DMS153 treated with DMSO at 0.1 percent for 48 hours (cell line): ENCODE results near the gene NOL9.
"Not testable (repeated sequence)": the region's sequence is repeated elsewhere in the genome, so short reads cannot be mapped to it uniquely, and the experiment has no call there.

Experiments
- DNase-seq: peaks from one replicate; lab custom pipeline; 2025; ENCODE audit not compliant: unreplicated experiment; lab: John Stamatoyannopoulos, UW

NOL9 gene

DNA sequence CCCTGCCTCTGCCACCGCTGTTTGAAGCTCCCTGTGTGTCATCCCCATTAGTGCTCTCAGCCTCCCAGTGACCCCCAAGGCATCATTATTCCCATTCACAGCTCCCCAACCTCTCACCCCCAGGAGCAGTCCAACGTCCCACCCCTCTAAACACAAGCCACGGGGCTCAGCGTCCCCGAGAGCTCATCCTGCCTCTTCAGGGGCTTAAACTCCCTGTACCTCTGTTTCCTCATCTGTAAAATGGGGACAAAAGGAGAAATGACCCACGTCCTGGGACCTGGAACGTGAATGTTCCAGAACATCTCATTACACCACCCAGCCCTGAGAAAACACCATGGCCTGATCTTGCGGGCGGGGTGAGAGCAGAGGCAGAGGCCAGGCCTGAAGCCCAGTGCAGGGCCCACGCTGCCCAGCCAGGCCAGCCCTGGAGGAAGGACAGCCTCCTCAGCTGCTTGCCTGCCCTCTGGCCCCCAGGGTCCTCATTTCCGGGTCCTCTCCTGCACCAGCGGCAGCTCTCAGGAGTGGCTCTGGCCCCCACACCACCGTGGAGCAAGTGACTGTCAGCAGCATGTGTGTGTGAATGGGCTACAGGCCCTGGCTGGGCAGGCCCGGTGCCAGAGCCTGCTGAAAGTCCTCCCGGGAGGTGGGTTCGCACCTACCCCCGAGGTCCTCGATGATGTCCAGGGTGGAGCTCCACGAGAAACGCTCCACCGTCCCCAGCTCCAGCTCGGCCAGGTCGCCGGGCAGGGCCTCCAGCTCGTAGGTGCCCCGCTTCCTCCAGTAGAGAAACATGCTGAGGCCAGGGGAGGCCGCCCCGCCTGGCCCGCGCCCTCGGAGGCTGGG lies 48.7 kb downstream of the NOL9 start:
- DNase-seq = no peak

DNA sequence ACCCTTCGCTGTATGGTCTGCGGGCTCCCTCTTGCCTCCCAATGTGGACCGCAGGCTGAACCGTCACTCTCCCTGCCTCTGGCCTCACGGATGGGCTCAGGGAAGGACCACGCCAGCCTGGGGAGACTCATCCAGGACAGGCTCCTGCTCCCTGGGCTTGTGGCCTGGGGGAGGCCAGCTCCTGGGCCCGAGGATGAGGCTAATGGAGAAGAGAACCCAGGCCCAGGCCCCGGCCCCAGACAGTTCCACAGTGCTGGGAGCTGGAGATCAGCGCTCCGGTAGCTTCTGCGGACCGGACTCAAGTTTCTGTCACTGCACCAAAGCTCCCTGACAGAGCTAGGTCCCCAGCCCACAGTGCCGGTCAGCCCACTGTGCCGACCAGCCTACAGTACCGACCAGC lies 49.4 kb downstream of the NOL9 start:
- no peak for DNase-seq

DNA sequence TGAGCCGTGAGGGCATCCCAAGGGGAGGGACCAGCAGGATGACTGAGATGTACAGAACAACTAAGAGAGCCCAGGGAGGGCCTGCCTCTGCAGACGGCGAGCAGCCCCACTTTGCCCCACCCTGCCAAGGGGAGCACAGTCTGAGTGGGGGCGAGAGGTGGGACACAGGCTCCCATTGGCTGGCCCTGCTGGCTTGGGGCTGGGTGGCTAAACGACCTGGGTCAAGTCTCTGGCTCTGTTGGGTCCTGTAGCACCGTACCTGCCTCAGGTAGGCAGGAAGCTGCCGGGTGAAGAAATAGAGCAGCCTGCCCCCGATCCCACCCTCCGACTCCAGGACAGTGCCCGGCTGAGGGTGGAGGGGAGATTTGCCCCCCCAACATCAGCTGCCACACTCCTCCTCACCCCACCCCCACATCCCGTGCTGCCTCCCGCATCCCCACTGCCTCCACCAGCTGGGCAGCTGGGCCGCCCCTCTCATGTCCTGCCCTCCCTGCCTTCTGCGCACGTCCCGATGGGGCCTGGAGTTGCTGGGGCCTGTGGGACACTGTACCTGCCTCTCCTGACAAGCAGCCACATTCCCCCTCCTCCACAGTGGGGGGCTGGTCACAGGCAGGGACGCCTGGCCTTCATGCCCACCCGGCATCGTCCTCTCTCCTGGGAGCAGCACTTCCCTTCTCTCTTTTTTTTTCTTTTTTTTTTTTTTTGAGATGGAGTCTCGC lies 50.3 kb downstream of the NOL9 start:
- DNase-seq = no peak

DNA sequence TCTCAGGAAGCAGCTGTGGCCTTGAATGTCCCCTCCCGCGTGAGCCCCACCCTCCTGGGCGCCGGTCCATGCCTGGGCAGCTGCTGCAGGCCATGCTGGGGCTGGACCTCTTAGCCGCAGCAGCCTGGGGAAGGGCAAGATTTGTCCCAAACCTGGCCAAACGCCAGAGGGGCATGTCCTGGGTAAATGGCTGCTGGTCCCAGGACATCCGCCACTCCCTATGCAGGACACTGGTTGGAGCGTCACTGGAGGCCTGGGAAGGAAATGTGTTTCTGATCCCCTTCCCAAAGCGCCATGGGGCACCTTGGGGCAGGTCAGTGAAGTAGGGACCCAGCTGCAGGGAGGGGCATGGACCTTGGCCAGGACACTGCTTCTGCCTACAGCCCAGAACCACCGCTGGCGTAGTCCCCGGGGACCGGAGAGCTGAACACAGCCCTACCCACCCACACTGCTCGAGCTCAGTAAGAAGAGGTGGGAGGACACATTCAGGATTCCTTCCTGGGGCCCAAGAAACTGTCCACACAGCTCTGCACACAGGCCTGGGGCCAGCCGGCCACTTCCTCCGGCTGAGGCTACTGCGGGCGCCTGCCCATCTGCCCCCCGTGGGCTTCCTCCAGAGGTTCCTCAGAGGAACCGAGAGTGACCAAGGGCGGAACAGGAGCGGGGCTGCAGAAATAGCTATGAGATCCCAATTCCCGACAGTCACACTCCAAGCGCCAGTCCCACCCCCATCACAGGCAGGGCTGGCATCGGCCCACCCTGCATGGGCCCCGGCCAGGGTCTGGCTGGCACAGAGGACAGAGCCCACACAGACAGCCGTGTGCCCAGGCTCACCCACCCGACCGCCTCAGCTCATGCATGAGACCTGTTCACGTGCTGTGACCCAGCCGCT lies 52.1 kb downstream of the NOL9 start:
- DNase-seq = no peak

DNA sequence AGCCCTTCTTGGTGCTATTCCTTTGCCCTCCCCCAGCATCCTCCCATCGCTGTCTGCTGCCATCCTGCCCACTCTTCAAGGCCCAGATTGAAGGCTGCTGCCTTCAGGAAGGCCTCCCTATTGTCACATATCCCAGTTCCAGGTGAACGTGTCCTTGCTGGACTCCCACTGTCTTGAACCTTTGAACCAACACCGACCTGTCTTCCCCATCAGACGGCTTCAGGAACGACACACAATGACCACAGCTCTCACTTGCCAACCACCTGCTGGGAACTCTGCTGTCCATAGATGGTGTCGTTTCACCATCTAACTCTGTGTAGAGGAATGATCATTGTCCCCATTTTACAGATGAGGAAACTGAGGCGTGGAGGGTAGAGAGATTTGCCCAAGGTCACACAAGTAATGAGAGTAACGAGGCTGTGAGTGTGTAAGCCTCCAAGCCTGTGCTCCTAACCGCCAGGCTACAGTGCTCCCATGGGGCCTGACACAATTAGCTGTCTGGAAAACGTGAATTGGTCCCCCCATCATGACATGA lies 53.0 kb downstream of the NOL9 start:
- no peak for DNase-seq

DNA sequence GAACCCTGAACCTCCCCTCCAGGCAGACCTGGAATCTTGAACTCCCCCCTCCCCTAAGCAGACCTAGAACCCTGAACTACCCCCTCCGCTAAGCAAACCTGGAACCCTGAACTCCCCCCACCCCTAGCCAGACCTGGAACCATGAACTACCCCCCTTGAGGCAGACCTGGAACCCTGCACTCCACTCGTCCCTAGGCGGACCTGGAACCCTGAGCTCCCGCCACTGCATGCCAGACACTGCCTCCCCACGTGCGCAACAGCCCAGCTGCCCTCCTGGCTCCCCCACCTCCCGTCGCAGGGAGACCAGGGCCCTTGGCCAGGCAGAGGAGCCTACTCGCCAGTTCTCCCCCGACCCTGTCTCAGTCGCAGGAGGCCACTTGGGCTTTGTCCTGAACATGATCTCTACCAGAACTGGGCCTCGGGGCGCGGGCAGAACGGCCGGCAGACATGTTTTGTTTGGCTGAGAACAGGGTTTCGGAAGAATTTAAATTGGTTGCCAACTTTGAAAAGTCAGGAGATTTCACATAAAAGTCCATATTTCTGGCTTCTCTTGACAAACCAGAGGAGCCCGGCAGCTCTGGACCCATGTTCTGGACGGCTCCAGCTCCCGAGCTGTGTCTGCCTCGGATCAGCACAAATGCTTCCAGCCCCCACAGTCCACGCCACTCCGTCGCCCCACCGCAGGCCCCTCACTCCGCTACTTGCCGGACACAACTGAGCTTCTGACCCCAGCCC lies 53.6 kb downstream of the NOL9 start:
- DNase-seq = no peak

DNA sequence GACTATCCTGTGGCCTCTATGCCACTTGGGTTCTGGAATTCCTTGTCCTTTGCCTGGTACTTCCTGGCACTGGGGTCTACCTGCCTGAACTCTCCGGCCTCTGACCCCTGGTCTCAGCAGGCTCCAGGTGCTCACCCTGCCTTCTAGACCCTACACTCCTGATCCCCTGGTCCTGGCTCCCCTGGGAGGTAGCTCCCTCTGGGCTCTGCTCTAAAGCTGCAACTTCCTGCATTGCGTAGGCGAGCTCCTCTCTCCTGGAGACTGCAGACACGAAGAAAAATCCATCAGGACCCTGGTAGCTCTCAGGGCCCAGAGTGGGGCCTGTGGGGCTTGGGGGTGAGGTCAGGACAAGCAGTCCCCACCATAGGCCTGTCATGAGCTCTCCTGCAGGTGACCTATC lies 55.0 kb downstream of the NOL9 start:
- DNase-seq = no peak

DNA sequence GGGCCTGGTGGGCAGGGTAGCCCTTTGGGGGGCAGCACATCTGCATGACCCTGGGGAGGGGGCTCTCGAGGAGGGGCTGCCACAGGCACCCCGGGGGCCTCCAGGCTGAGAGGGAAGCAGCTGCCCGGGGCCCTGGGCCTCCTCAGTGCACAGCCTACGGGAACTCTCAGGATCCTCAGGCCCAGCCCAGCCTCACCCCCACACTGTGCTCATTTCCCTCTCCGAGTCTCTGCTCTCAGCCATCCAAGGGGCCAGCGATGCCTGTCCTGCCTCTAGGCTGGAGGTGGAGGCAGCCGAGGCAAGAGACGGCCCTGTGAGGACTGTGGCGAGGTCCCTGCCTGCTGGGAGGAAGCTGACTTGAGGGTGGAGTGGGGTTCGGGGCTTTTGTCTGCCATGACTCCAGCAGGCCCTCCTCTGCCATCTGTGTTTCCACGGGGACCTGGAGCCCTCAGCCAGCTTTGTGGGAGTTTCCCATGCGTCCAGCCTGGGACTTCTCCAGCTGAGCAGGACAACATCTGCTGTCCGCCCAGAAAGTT lies 55.7 kb downstream of the NOL9 start:
- DNase-seq = no peak

DNA sequence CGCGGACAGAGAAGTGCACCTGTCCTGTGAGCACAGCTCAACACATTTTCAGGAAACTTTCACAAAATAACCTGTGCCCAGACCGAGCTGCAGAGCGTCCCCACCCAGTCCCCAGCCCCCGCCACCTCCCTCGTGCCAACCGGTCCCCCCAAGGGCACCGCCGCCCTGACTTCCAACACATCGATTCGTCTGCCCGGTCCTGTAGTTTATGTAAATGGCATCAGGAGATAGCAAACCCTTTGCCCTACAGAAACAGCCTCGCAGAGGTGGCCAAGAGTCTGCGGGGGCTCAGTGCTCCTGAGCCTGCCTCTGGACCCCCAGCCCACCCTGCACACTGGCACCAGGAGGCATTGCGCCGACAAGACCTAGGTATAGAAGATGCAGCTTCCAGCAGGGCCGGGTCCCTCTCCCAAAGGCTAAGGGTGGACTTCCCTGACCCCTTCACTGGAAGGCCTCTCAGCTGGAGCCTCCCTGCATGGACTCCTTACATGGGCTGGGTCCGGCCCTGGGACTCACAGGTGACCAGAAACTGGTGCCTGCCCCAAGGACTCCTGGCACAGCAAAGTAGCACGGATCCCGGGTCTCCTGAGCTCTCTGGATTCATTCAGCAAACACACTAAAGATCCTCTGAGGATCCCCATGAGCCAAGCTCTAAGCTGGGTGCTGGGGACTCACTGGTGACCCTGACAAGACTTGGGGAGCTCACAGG lies 56.3 kb downstream of the NOL9 start:
- no peak for DNase-seq

DNA sequence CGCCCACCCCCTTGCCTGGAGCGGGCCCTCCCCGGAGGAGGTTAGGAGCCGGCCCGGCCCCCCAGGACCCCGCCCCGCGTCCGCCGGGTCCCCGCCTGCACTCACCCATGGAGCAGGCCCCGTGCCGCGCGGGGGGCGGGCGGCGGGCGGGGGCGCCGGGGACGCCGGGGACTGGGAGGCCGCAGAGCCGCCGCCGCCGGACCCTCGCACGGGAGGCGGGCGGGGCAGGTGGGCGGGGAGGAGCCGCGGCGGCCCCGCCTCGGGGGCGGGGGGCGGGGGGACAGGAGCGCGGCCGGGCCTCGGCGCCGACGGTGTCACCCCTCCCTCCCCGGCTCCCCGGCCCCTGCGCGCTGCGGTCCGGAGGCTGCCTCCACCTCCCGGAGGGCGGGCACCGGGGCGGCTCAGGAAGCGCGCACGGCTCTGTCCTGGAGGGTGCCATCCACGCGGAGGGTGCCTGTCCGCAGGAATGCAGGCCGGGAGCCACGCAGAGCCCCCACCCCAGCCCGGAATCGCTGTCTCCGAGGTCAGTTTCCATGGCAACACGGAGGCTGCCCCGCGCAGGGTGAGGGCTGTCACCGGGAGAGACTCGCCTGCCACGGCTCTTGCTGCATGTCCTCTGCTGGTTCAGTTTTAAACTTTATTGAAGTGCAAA lies 57.0 kb downstream of the NOL9 start:
- DNase-seq = no peak

DNA sequence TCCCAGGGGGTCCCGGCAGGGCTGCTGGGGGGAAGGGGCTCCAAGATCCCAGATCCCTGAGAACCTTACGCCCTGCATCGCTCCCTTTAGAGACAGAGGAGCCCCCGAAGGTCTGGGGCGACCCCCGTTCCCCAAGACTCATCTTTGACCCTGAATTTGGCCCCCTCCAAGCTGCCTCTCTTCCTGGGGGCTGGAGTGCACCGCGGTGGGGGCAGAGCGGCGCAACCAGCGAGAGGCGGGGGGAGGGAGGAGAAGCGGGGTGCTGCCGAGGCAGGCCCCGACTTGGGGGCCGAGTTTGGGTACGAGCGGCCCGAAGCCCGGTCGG lies 57.5 kb downstream of the NOL9 start:
- no peak for DNase-seq

DNA sequence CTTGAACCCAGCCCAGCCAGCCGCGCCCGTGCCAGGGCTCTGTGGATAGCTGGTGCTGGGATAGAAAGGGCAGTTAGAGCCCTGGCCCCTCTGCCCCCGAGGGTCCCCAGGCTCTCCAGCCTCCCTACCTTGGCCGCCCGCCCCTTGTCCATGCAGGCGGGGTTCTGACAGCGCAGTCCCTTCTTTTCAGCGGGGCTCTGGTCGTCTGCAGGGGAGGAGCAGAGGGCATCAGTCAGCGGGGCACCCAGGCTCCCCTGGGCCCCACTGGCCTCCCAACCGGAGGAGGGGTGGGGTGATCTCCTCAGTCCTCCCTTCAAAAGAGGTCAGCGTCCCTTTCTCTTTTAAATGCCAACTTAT lies 58.0 kb downstream of the NOL9 start:
- no peak for DNase-seq

DNA sequence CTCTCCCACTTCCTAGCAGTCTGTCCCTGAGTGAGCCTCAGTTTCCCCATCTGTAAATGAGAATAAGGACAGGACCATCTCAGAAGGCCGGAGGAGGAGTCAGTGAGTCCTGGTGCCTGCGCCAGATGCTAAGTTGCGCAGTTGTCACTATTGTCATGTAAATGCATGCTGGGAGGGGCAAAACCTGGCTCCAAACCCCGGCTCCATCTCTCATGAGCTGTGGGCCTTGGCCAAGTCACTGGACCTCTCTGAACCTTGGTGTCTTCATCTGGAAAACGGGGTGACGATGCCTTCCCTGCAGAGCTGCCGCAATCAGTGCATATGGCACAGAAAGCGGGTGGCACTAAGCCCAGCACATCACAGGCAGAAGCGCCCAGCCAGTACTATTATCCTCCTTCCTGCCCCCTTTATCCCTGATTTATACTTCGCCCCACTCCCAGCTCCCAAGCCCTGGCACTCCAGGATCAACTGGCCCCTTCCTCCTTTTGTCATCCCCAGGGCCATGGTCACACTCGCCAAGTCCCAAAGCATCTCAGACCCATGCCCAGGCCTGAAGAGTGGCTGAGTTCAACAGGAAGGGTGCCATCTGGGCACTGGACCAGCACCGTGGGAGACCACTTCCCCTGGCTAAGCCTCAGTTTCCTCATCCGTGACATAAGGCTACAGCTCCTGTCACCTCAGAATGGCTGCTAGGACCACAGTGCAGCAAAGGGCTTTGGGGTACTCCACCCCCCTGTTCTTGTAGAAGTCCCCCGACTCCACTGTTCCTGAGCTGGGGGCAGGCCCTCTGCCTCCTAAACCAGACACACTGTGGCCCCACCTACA lies 58.6 kb downstream of the NOL9 start:
- DNase-seq = no peak

DNA sequence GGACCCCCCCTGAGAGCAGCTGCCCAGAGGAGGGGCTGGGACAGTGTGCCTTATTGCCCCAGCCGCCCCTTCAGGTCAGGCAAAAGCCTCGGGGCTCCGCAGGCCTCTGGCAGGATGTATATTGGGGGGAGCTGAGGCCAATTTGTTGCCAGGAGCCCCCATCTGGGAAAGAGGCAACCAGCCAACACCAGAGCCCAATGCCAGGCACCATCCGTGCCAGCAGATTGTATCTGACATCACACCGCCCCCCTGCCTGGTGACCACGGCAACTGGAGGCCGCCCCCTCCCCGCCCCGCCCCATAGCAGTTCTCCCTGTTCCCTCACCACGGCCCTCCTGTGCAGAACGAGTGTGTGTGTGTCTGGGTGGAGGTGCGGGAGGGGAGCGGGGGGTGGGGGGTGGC lies 59.3 kb downstream of the NOL9 start:
- DNase-seq = no peak

DNA sequence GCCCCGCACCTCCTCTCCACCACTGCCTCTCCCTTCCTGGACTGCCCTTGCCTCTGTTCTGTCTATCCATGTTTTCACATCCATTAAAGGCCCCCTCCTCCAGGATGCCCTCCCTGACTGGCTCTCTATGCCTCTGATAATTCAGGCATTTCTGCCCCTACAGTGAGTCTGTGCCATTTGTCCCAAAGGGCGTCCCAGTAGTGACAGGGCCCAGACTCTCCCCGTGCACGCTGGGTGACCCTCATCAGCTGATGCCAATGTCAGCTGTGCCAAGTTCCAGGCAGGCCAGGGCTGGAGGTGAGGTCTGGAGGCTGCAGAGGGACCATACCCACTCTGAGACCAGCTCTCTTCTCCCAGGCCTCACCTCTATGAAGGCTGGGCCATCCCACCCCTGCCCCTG lies 59.7 kb downstream of the NOL9 start:
- no peak for DNase-seq

DNA sequence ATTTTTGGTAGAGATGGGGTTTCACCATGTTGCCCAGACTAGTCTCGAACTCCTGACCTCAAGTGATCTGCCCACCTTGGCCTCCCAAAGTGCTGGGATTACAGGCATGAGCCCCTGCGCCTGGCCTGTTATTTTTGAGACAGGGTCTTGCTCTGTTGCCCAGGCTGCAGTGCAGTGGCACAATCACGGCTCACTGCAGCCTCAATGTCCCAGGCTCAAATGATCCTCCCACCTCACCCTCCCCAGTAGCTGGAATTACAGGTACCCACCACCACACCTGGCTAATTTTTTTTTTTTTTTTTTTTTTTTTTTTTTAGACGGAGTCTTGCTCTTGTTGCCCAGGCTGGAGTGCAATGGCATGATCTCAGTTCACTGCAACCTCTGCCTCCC lies 60.5 kb downstream of the NOL9 start:
- DNase-seq = not testable (repeated sequence)

DNA sequence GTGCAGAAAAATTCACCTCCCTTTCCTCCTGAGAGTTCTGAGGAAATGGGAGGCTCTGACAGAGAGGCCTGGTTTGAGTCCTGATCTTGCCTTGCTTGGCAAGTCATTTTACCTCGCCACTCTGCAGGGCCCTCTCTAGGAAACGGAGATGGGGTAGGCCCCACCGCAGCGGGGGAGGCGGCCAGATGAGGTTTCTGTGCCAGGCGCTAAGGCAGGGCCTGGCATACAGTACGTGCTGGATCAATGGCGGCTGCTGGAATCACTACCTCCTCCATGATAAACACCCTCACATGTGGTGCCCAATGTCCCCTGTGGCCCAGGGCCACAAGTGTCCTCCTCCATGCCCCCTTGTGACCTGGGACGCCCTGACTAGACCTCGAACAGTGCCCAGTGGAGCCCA lies 62.3 kb downstream of the NOL9 start:
- DNase-seq = no peak

DNA sequence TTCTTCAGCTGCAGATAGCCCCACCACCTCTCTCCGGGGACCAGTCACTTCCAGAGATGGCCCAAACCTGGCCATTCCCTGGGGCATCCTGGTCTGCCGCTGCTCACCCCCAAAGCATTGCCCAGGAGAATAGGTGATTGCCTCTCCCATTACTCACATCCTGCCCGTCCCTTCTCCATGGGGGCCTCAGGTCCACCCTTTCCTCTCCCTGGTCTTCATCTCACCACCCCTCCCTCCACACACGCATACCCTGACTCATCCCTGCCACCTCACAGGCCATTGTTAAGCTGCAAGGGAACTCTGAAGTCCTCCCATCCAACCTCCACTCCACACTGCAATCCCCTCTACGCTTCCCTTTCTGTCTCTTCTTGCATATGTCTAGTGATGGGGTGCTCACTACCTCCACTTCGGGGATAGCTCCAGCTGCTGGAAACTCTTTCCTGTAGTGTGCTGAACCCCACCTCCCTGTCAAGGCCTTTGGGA lies 62.8 kb downstream of the NOL9 start, which contains the start of gene PLEKHG5:
PLEKHG5 (minus strand) TSS at position 188 of the 483 bp plus-strand sequence. CDS start 14,096 bp downstream, outside the sequence.
- no peak for DNase-seq
